IMR-90 (cell line): ENCODE measurements around the gene C9orf78. TPM values are rescaled to one million over a fixed set of nuclear protein-coding genes. Genes with fewer than 3 reads are reported as not detected.

Experiments
- ATAC-seq: fragments of 200-7000 bp; cut with Tn5 transposase; 2 replicates; pipeline ENCODE4 v1.9.1; 2020; ENCODE audit warnings: low read depth, mild to moderate bottlenecking, moderate library complexity
- BruUV-seq: library from RNA; stranded (reverse); fragments of 400-500 nt; replicated peaks from 2 replicates; lab custom pipeline; 2021; lab: Mats Ljungman, UMichigan
- CTCF ChIA-PET: fragments of 300-600 bp; formaldehyde crosslinking; extraction: SDS; loops from one replicate; lab custom pipeline; 2021; ENCODE audit warnings: antibody characterized with exemption; lab: Yijun Ruan, JAX
- POLR2A ChIA-PET: fragments of 300-600 bp; sonication (Branson Sonifier 250); formaldehyde crosslinking; loops from one replicate; lab custom pipeline; 2022; ENCODE audit warnings: antibody characterized with exemption; ENCODE audit not compliant: unreplicated experiment; lab: Charles Lee
- DNase-seq: peaks from one replicate; pipeline ENCODE4 v3.0.0; 2013
- H2AFZ ChIP-seq: replicated peaks from 2 replicates; pipeline ENCODE3; 2013; ENCODE audit warnings: low read length, mild to moderate bottlenecking; ENCODE audit not compliant: poor library complexity
- H2AK5ac ChIP-seq: 2 replicates; pipeline ENCODE4 v1.6.1; 2013; ENCODE audit warnings: low read depth, low read length, inconsistent platforms
- H2AK9ac ChIP-seq: replicated peaks from 2 replicates; pipeline ENCODE3; 2013; ENCODE audit warnings: mild to moderate bottlenecking, low read depth, low read length, moderate library complexity; ENCODE audit not compliant: poor library complexity
- H2BK120ac ChIP-seq: 2 replicates; pipeline ENCODE4 v1.6.1; 2013; ENCODE audit warnings: low read depth, low read length, inconsistent platforms
- H2BK15ac ChIP-seq: 3 replicates; pipeline ENCODE4 v1.6.1; 2013; ENCODE audit warnings: low read depth, low read length, inconsistent platforms
- H2BK20ac ChIP-seq: 2 replicates; pipeline ENCODE4 v1.6.1; 2013; ENCODE audit warnings: low read depth, mild to moderate bottlenecking, inconsistent platforms, low read length, moderate library complexity
- H2BK5ac ChIP-seq: 2 replicates; pipeline ENCODE4 v1.6.1; 2013; ENCODE audit warnings: mild to moderate bottlenecking, low read depth, low read length, inconsistent platforms; ENCODE audit not compliant: poor library complexity, severe bottlenecking
- H3K14ac ChIP-seq: replicated peaks from 2 replicates; pipeline ENCODE4 v1.6.1; 2013; ENCODE audit warnings: low read depth, low read length, inconsistent platforms
- H3K18ac ChIP-seq: 2 replicates; pipeline ENCODE4 v1.6.1; 2013; ENCODE audit warnings: low read depth, low read length, control low read depth
- H3K23ac ChIP-seq: 2 replicates; pipeline ENCODE4 v1.6.1; 2013; ENCODE audit warnings: low read depth, low read length, inconsistent platforms
- H3K27ac ChIP-seq: 2 replicates; pipeline ENCODE4 v1.5.1; 2013; ENCODE audit warnings: mild to moderate bottlenecking, control low read depth, low read length; ENCODE audit not compliant: insufficient read depth
- H3K27me3 ChIP-seq: 2 replicates; pipeline ENCODE4 v1.6.1; 2013; ENCODE audit warnings: low read length; ENCODE audit not compliant: control insufficient read depth, insufficient read depth
- H3K36me3 ChIP-seq: 2 replicates; pipeline ENCODE4 v1.6.1; 2013; ENCODE audit warnings: low read length, mixed read lengths; ENCODE audit not compliant: control insufficient read depth, insufficient read depth
- H3K4ac ChIP-seq: 2 replicates; pipeline ENCODE4 v1.6.1; 2013; ENCODE audit warnings: low read depth, low read length, inconsistent platforms
- H3K4me1 ChIP-seq: 2 replicates; pipeline ENCODE4 v1.6.1; 2013; ENCODE audit warnings: low read length, mixed read lengths; ENCODE audit not compliant: control insufficient read depth, insufficient read depth
- H3K4me2 ChIP-seq: 2 replicates; pipeline ENCODE4 v1.6.1; 2013; ENCODE audit warnings: low read depth, mild to moderate bottlenecking, control low read depth, low read length, moderate library complexity
- H3K4me3 ChIP-seq: 2 replicates; pipeline ENCODE4 v1.5.1; 2013; ENCODE audit warnings: low read depth, mild to moderate bottlenecking, control low read depth, low read length, moderate library complexity; ENCODE audit not compliant: insufficient read depth
- H3K56ac ChIP-seq: 2 replicates; pipeline ENCODE4 v1.6.1; 2013; ENCODE audit warnings: low read length, inconsistent platforms; ENCODE audit not compliant: insufficient read depth; ENCODE audit errors: extremely low read depth
- H3K79me1 ChIP-seq, 2 experiments: 2 replicates each; pipeline ENCODE4 v1.6.1; 2013; ENCODE audit warnings: low read length in 2 of 2, inconsistent platforms in 1 of 2, low read depth in 1 of 2
- H3K9ac ChIP-seq: 2 replicates; pipeline ENCODE4 v1.6.1; 2013; ENCODE audit warnings: low read depth, low read length, control low read depth
- H3K9me1 ChIP-seq: 2 replicates; pipeline ENCODE4 v1.6.1; 2013; ENCODE audit warnings: low read length, inconsistent platforms; ENCODE audit not compliant: insufficient read depth
- H3K9me3 ChIP-seq: 2 replicates; pipeline ENCODE4 v1.6.1; 2013; ENCODE audit warnings: low read length; ENCODE audit not compliant: control insufficient read depth, insufficient read depth
- H4K20me1 ChIP-seq: 2 replicates; pipeline ENCODE4 v1.6.1; 2013; ENCODE audit warnings: low read length, inconsistent platforms; ENCODE audit not compliant: insufficient read depth
- H4K5ac ChIP-seq: 2 replicates; pipeline ENCODE4 v1.6.1; 2013; ENCODE audit warnings: mild to moderate bottlenecking, low read depth, low read length, control low read depth
- H4K8ac ChIP-seq, 2 experiments: 2 replicates each; pipeline ENCODE4 v1.6.1; 2013; ENCODE audit warnings: low read depth in 2 of 2, low read length in 2 of 2, control low read depth in 1 of 2, inconsistent platforms in 1 of 2
- H4K91ac ChIP-seq: 2 replicates; pipeline ENCODE4 v1.6.1; 2013; ENCODE audit warnings: low read depth, low read length, inconsistent platforms; ENCODE audit not compliant: insufficient read depth
- BHLHE40 ChIP-seq: fragments of 150-350 bp; IDR thresholded peaks from 2 replicates; pipeline ENCODE4 v1.6.1; 2016; ENCODE audit warnings: mild to moderate bottlenecking, low read depth, low read length
- CEBPB ChIP-seq: IDR thresholded peaks from 2 replicates; pipeline ENCODE4 v1.6.1; 2012; ENCODE audit warnings: low read depth, low read length, improper control_type of control experiment
- CHD1 ChIP-seq: IDR thresholded peaks from 2 replicates; pipeline ENCODE4 v1.6.1; 2012; ENCODE audit warnings: low read depth, low read length, improper control_type of control experiment
- CTCF ChIP-seq: conservative IDR thresholded peaks from 2 replicates; pipeline ENCODE4 v1.5.1; 2012; ENCODE audit warnings: mild to moderate bottlenecking, low read depth, low read length, improper control_type of control experiment
- ELK1 ChIP-seq: fragments of 150-350 bp; IDR thresholded peaks from 2 replicates; pipeline ENCODE4 v1.6.1; 2016; ENCODE audit warnings: low read depth, mild to moderate bottlenecking, low read length, moderate library complexity, borderline replicate concordance
- FOS ChIP-seq: fragments of 150-350 bp; IDR thresholded peaks from 2 replicates; pipeline ENCODE4 v1.6.1; 2016; ENCODE audit warnings: low read depth, low read length
- MAZ ChIP-seq: IDR thresholded peaks from 2 replicates; pipeline ENCODE4 v1.6.1; 2012; ENCODE audit warnings: low read depth, mild to moderate bottlenecking, low read length, improper control_type of control experiment, moderate library complexity, borderline replicate concordance
- NFE2L2 ChIP-seq: fragments of 150-350 bp; IDR thresholded peaks from 2 replicates; pipeline ENCODE4 v1.6.1; 2016; ENCODE audit warnings: low read depth, mild to moderate bottlenecking, low read length
- RAD21 ChIP-seq: IDR thresholded peaks from 2 replicates; pipeline ENCODE4 v1.6.1; 2012; ENCODE audit warnings: low read length, improper control_type of control experiment
- RFX5 ChIP-seq: IDR thresholded peaks from 2 replicates; pipeline ENCODE4 v1.8.0; 2012; ENCODE audit warnings: low read depth, mild to moderate bottlenecking, low read length, moderate library complexity
- SMC3 ChIP-seq: fragments of 150-350 bp; IDR thresholded peaks from 2 replicates; pipeline ENCODE4 v1.6.1; 2016; ENCODE audit warnings: low read depth, mild to moderate bottlenecking, antibody characterized with exemption, low read length, moderate library complexity
- WGBS, 2 experiments: methylation state at CpG; one replicate each; pipeline versions ENCODE4 v1.1.5 to v1.1.7; 2013; ENCODE audit warnings: missing lambda C conversion rate in 2 of 2; ENCODE audit not compliant: insufficient read length in 1 of 2; ENCODE audit errors: extremely low coverage in 2 of 2; 5-methylcytosine and 5-hydroxymethylcytosine counted together
- dilution Hi-C: fragments of 300-500 bp; cut with HindIII; formaldehyde crosslinking; loops from one replicate; pipeline ENCODE4 v1.14.3; 2018; ENCODE audit warnings: low sequenced_read_pairs; ENCODE audit not compliant: unreplicated experiment
- in situ Hi-C: fragments of 300-500 bp; cut with MboI; formaldehyde crosslinking; loops from 3 replicates; pipeline ENCODE4 v1.14.3; 2019; ENCODE audit warnings: low sequenced_read_pairs, inconsistent platforms, mixed read lengths
- intact Hi-C: fragments of 100-400 bp; cut with micrococcal nuclease; formaldehyde crosslinking; loops from 2 replicates; pipeline ENCODE4 v1.10.0; 2022
- polyA plus RNA-seq, 3 experiments: library from polyadenylated mRNA; depleted of rRNA; stranded (reverse); fragments of >200 nt; gene quantifications; 2 replicates each; pipeline ENCODE4 v1.2.3, GENCODE V29; 2012; ENCODE audit warnings: low replicate concordance in 1 of 3
- total RNA-seq: library from RNA; depleted of rRNA; stranded (reverse); fragments of >200 nt; gene quantifications from 2 replicates; pipeline ENCODE4 v1.2.3, GENCODE V29; 2012
- TF ChIP-seq, protein P1 (sequence below): fragments of 150-350 bp; IDR thresholded peaks from 2 replicates; pipeline ENCODE4 v1.6.1; 2017; ENCODE audit warnings: mild to moderate bottlenecking, antibody characterized with exemption, low read length, low read depth

C9orf78 gene
- total and polyA plus RNA-seq, 2 of the 4 experiments (the other 2 are of a cell fraction): 29.8 to 46.0 TPM

GRCh38 chr9:129785866-129786265 lies 49.2 kb downstream of the C9orf78 start:
- ATAC-seq: no peak
- no TSS peak for BruUV-seq
- Histone ChIP-seq H3K9me1 (peaks cover 7% of the 10 kb centered on the region; the same call in 1 of the 2 replicates), H3K9ac (no peak overlapping the region), H4K91ac (no peak overlapping the region), H2BK20ac (no peak overlapping the region), H2BK15ac (no peak overlapping the region), H3K36me3 (no peaks in the 10 kb centered on the region), H4K8ac (no peak overlapping the region), H2AK5ac (no peak overlapping the region), H3K4me3 (no peak overlapping the region), H3K14ac (no peak overlapping the region), H3K79me1 (no peaks in the 10 kb centered on the region), H4K5ac (no peak overlapping the region), H3K27me3 (peaks cover 12% of the 10 kb centered on the region), H3K18ac (no peak overlapping the region), H3K4ac (no peak overlapping the region), H3K4me1 (peaks cover 3% of the 10 kb centered on the region; the same call in 1 of the 2 replicates), H2BK5ac (no peak overlapping the region), H2BK120ac (no peak overlapping the region), H3K23ac (no peak overlapping the region), H3K56ac (no peak overlapping the region), H3K27ac (no peak overlapping the region), H3K4me2 (no peak overlapping the region), H2AFZ (no peak overlapping the region), H4K20me1 (no peaks in the 10 kb centered on the region), H2AK9ac (no peak overlapping the region), H3K9me3 (no peaks in the 10 kb centered on the region)
- dilution Hi-C loops (no loop called here), intact Hi-C loops (no loop called here), in situ Hi-C loops (no loop called here)
- ChIA-PET CTCF (interaction anchor here (1.3 to 1.5 kb wide), 2 partner anchors 60 to 143 kb away, joined by 3 to 7 read pairs; no protein-coding TSS in a partner anchor), POLR2A (no interaction called here)
- no peak for DNase-seq
- no CpG with 5 or more reads among the region's 1 CpG for WGBS, 2 experiments
- no peak for TF ChIP-seq RFX5
- TF ChIP-seq SMC3: no peak
- no peak for TF ChIP-seq CTCF
- TF ChIP-seq CHD1: no peak
- TF ChIP-seq CEBPB: no peak
- TF ChIP-seq FOS: no peak
- TF ChIP-seq NFE2L2: no peak
- no peak for TF ChIP-seq BHLHE40
- no peak for TF ChIP-seq ELK1
- TF ChIP-seq MAZ: no peak
- TF ChIP-seq, protein P1, sequence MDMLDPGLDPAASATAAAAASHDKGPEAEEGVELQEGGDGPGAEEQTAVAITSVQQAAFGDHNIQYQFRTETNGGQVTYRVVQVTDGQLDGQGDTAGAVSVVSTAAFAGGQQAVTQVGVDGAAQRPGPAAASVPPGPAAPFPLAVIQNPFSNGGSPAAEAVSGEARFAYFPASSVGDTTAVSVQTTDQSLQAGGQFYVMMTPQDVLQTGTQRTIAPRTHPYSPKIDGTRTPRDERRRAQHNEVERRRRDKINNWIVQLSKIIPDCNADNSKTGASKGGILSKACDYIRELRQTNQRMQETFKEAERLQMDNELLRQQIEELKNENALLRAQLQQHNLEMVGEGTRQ: no peak
- no peak for TF ChIP-seq RAD21
